KMS-11 (cell line): ENCODE data around the gene TNNT1.

Experiments
- H2AFZ ChIP-seq: fragments of 200-600 bp; sonication (generic); 2 replicates; pipeline ENCODE4 v1.6.1; 2016; ENCODE audit warnings: antibody characterized with exemption, mixed run types, low read depth
- H3K27ac ChIP-seq: fragments of 200-600 bp; sonication (generic); 2 replicates; pipeline ENCODE4 v1.6.1; 2016; ENCODE audit warnings: mild to moderate bottlenecking, mixed run types
- H3K27me3 ChIP-seq: fragments of 200-600 bp; sonication (generic); 2 replicates; pipeline ENCODE4 v1.6.1; 2017; ENCODE audit warnings: mild to moderate bottlenecking, low read depth, mixed run types, moderate library complexity; ENCODE audit not compliant: insufficient read depth
- H3K36me3 ChIP-seq: fragments of 200-600 bp; sonication (generic); 2 replicates; pipeline ENCODE4 v1.6.1; 2017; ENCODE audit warnings: mild to moderate bottlenecking, mixed run types; ENCODE audit not compliant: insufficient read depth
- H3K4me1 ChIP-seq: fragments of 200-600 bp; sonication (generic); 2 replicates; pipeline ENCODE4 v1.6.1; 2016; ENCODE audit warnings: mild to moderate bottlenecking, low read depth, mixed run types; ENCODE audit not compliant: poor library complexity, severe bottlenecking
- H3K4me2 ChIP-seq: fragments of 200-600 bp; sonication (generic); 2 replicates; pipeline ENCODE4 v1.7.0; 2016; ENCODE audit warnings: mild to moderate bottlenecking, mixed run types
- H3K4me3 ChIP-seq: fragments of 200-600 bp; sonication (generic); IDR thresholded peaks from 2 replicates; pipeline ENCODE4 v1.6.1; 2017; ENCODE audit warnings: low read depth, low read length, mixed read lengths; ENCODE audit not compliant: insufficient read depth
- H3K79me2 ChIP-seq: fragments of 200-600 bp; sonication (generic); 2 replicates; pipeline ENCODE4 v1.6.1; 2016; ENCODE audit warnings: low read depth, mixed run types; ENCODE audit not compliant: insufficient read depth
- H3K9ac ChIP-seq: fragments of 200-600 bp; sonication (generic); 2 replicates; pipeline ENCODE4 v1.6.1; 2016; ENCODE audit warnings: mild to moderate bottlenecking, mixed run types
- H4K20me1 ChIP-seq: fragments of 200-600 bp; sonication (generic); 2 replicates; pipeline ENCODE4 v1.6.1; 2016; ENCODE audit warnings: mild to moderate bottlenecking, mixed run types; ENCODE audit not compliant: insufficient read depth
- CTCF ChIP-seq: fragments of 200-600 bp; sonication (generic); conservative IDR thresholded peaks from 2 replicates; pipeline ENCODE4 v1.6.1; 2017; ENCODE audit warnings: low read depth, mild to moderate bottlenecking, antibody characterized with exemption, low read length, moderate library complexity, mixed read lengths

TNNT1 gene

GRCh38 chr19:55193481-55193880, 44.5 kb upstream of the TNNT1 start:
- H3K9ac ChIP-seq, result no peak overlapping the region
- TF ChIP-seq CTCF, result no peak
- H3K79me2 ChIP-seq, result no peaks in the 10 kb centered on the region
- no peaks in the 10 kb centered on the region for H3K36me3 ChIP-seq
- no peak overlapping the region for H3K27ac ChIP-seq
- H3K4me1 ChIP-seq, result no peaks in the 10 kb centered on the region
- H4K20me1 ChIP-seq, result no peaks in the 10 kb centered on the region
- peaks cover 89% of the 10 kb centered on the region for H3K27me3 ChIP-seq
- no peak overlapping the region for H2AFZ ChIP-seq
- H3K4me3 ChIP-seq, result no peak overlapping the region
- H3K4me2 ChIP-seq, result no peak overlapping the region

- TF ChIP-seq CTCF, result no peak
- no peak overlapping the region for H2AFZ ChIP-seq
- H3K27me3 ChIP-seq, result peaks cover 85% of the 10 kb centered on the region
- no peak overlapping the region for H3K4me2 ChIP-seq
- H3K27ac ChIP-seq, result no peak overlapping the region
- no peak overlapping the region for H3K4me3 ChIP-seq
- H3K9ac ChIP-seq, result no peak overlapping the region
- no peaks in the 10 kb centered on the region for H3K36me3 ChIP-seq
- H3K4me1 ChIP-seq, result no peaks in the 10 kb centered on the region
- H3K79me2 ChIP-seq, result no peaks in the 10 kb centered on the region
- no peaks in the 10 kb centered on the region for H4K20me1 ChIP-seq
Observed at GRCh38 chr19:55189403-55189835, 40.4 kb upstream of the TNNT1 start.

- Histone ChIP-seq H3K9ac (no peak overlapping the region), H3K27ac (no peak overlapping the region), H2AFZ (no peak overlapping the region), H3K4me1 (no peaks in the 10 kb centered on the region), H3K27me3 (peaks cover 84% of the 10 kb centered on the region), H3K4me2 (no peak overlapping the region), H3K4me3 (no peak overlapping the region), H4K20me1 (no peaks in the 10 kb centered on the region), H3K79me2 (no peaks in the 10 kb centered on the region), H3K36me3 (no peaks in the 10 kb centered on the region)
- TF ChIP-seq CTCF, result no peak
Observed at GRCh38 chr19:55188625-55189024, 39.6 kb upstream of the TNNT1 start.

GRCh38 chr19:55186080-55186479, 37.1 kb upstream of the TNNT1 start:
- no peak overlapping the region for H3K4me3 ChIP-seq
- no peak overlapping the region for H3K9ac ChIP-seq
- no peak overlapping the region for H2AFZ ChIP-seq
- no peaks in the 10 kb centered on the region for H3K4me1 ChIP-seq
- no peak for TF ChIP-seq CTCF
- no peak overlapping the region for H3K27ac ChIP-seq
- peaks cover 90% of the 10 kb centered on the region for H3K27me3 ChIP-seq
- H3K79me2 ChIP-seq, result no peaks in the 10 kb centered on the region
- H4K20me1 ChIP-seq, result no peaks in the 10 kb centered on the region
- H3K36me3 ChIP-seq, result no peaks in the 10 kb centered on the region
- H3K4me2 ChIP-seq, result no peak overlapping the region
